Measurements from ENCODE around the gene EMC6.

DNA sequence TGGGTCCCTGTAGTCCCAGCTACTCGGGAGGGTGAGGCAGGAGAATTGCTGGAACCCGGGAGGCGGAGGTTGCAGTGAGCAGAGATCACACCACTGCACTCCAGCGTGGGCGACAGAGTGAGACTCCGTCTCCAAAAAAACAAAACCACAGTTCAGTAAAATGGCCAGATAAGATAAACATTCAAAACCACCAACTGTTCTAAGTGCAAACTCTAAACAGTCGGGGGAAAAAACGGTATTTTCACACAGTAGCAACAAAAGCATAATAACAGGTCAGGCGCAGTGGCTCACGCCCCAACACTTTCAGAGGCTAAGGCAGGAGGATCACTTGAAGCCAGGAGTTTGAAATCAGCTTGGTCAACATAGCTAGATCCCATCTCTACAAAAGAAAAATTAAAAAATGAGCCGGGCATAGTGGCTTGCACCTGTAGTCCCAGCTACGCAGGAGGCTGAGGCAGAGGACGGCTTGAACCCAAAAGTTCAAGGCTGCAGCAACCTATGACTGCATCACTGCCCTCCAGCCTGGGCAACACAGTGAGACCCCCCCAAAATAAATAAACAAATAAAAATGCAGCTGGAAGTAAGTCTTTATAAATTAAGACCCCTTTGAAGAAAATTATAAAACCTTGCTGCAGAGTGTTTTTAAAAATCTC lies 44.3 kb downstream of the EMC6 start:
- TF ChIP-seq EP300 (IDR thresholded peaks at IDR 0.05; ENCODE audit: low read depth): no peak
- TF ChIP-seq CTCF (IDR thresholded peaks at IDR 0.05): no peak
- TF ChIP-seq POLR2AphosphoS5 (IDR thresholded peaks at IDR 0.05): no peak
